ENCODE measurements around the gene KCNK15.

DNA sequence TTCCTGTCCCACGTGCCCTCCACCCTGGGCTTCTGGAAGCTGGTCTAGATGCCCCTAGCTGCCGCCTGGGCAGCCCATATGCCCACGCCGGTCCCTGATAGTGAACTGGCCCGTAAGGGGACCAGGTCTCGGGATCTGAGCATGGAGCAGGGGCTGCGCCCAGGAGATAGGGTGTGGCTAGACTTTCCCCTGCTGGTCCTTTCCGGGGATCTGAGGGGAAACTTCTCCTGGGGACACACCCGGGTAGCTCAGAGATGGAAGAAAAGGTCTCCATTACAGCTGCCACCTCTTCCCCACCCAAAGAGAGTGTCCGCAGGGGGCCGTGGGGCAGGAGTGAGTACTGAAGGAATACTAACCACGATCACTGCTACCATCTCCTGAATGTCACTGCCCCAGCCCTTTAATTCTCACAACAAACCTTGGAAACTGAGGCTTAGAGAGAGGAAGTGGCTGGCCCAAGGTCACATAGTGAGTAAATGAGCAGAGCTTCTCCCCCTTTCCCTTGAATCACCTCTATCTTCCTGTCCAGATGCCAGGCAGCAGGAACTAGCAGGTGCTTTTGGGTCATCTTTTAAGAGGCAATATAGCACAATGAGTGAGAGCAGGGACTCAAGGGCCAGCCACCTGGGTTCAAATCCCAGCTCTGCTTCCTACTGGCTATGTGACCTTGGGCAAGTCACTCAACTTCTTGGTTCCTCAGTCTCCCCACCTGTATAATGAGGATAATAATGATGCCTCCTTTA is 42.3 kb upstream of the KCNK15 start:
- TF ChIP-seq, protein P1, sequence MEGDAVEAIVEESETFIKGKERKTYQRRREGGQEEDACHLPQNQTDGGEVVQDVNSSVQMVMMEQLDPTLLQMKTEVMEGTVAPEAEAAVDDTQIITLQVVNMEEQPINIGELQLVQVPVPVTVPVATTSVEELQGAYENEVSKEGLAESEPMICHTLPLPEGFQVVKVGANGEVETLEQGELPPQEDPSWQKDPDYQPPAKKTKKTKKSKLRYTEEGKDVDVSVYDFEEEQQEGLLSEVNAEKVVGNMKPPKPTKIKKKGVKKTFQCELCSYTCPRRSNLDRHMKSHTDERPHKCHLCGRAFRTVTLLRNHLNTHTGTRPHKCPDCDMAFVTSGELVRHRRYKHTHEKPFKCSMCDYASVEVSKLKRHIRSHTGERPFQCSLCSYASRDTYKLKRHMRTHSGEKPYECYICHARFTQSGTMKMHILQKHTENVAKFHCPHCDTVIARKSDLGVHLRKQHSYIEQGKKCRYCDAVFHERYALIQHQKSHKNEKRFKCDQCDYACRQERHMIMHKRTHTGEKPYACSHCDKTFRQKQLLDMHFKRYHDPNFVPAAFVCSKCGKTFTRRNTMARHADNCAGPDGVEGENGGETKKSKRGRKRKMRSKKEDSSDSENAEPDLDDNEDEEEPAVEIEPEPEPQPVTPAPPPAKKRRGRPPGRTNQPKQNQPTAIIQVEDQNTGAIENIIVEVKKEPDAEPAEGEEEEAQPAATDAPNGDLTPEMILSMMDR (IDR thresholded peaks at IDR 0.05): no peak
- TF ChIP-seq POLR2A (IDR thresholded peaks at IDR 0.05): no peak
